ENCODE measurements around the gene SIL1. TPM values are rescaled to one million over a fixed set of nuclear protein-coding genes. Genes with fewer than 3 reads are reported as not detected.
"Not testable (repeated sequence)": the region's sequence is repeated elsewhere in the genome, so short reads cannot be mapped to it uniquely, and the experiment has no call there.

The SIL1 gene
- polyA plus RNA-seq, 4 donors = 52.6 to 55.5 (median 53.0) TPM

GRCh38 chr5:139177809-139178588, 20.2 kb downstream of the SIL1 start:
- DNase-seq (ENCODE audit: low read depth in 4 of 4, low spot score in 3 of 4) = no peak

- not testable (repeated sequence) for DNase-seq (ENCODE audit: low read depth in 4 of 4, low spot score in 3 of 4)
These were observed 20.9 kb downstream of the SIL1 start for GRCh38 chr5:139177281-139177680.

GRCh38 chr5:139174382-139174781, 23.8 kb downstream of the SIL1 start:
- DNase-seq (ENCODE audit: low read depth in 4 of 4, low spot score in 3 of 4) = not testable (repeated sequence)

- DNase-seq (ENCODE audit: low read depth in 4 of 4, low spot score in 3 of 4) = no peak
These were observed 26.3 kb downstream of the SIL1 start for GRCh38 chr5:139171779-139172404.

GRCh38 chr5:139167952-139168720, 30.0 kb downstream of the SIL1 start:
- DNase-seq (ENCODE audit: low read depth in 4 of 4, low spot score in 3 of 4) = no peak

GRCh38 chr5:139167533-139167932, 30.6 kb downstream of the SIL1 start:
- no peak for DNase-seq (ENCODE audit: low read depth in 4 of 4, low spot score in 3 of 4)

- DNase-seq (ENCODE audit: low read depth in 4 of 4, low spot score in 3 of 4) = no peak
These were observed 31.1 kb downstream of the SIL1 start for GRCh38 chr5:139167063-139167462.

- DNase-seq (ENCODE audit: low read depth in 4 of 4, low spot score in 3 of 4) = not testable (repeated sequence)
These were observed 33.3 kb downstream of the SIL1 start for GRCh38 chr5:139164897-139165296.

GRCh38 chr5:139164020-139164419, 34.1 kb downstream of the SIL1 start:
- no peak for DNase-seq (ENCODE audit: low read depth in 4 of 4, low spot score in 3 of 4)

- DNase-seq (ENCODE audit: low read depth in 4 of 4, low spot score in 3 of 4) = no peak
These were observed 35.7 kb downstream of the SIL1 start for GRCh38 chr5:139162448-139162847.

GRCh38 chr5:139158791-139159190, 39.4 kb downstream of the SIL1 start:
- DNase-seq (ENCODE audit: low read depth in 4 of 4, low spot score in 3 of 4) = no peak

- no peak for DNase-seq (ENCODE audit: low read depth in 4 of 4, low spot score in 3 of 4)
These were observed 40.6 kb downstream of the SIL1 start for GRCh38 chr5:139157556-139157955.

- DNase-seq (ENCODE audit: low read depth in 4 of 4, low spot score in 3 of 4) = no peak
These were observed 41.4 kb downstream of the SIL1 start for GRCh38 chr5:139156814-139157213.

GRCh38 chr5:139155333-139155732, 42.8 kb downstream of the SIL1 start:
- no peak for DNase-seq (ENCODE audit: low read depth in 4 of 4, low spot score in 3 of 4)

- DNase-seq (ENCODE audit: low read depth in 4 of 4, low spot score in 3 of 4) = no peak
These were observed 46.3 kb downstream of the SIL1 start for GRCh38 chr5:139151902-139152301.

- no peak for DNase-seq (ENCODE audit: low read depth in 4 of 4, low spot score in 3 of 4)
These were observed 47.7 kb downstream of the SIL1 start for GRCh38 chr5:139150367-139150999.

- no peak for DNase-seq (ENCODE audit: low read depth in 4 of 4, low spot score in 3 of 4)
These were observed 48.5 kb downstream of the SIL1 start for GRCh38 chr5:139149477-139150199.

- no peak for DNase-seq (ENCODE audit: low read depth in 4 of 4, low spot score in 3 of 4)
These were observed 49.2 kb downstream of the SIL1 start for GRCh38 chr5:139148986-139149385.

GRCh38 chr5:139148306-139148705, 49.9 kb downstream of the SIL1 start:
- no peak for DNase-seq (ENCODE audit: low read depth in 4 of 4, low spot score in 3 of 4)

GRCh38 chr5:139147483-139148087, 50.6 kb downstream of the SIL1 start:
- no peak for DNase-seq (ENCODE audit: low read depth in 4 of 4, low spot score in 3 of 4)
